HG03025 (cell line): ENCODE measurements around the gene WASF3.

Experiments
- ATAC-seq: cut with Tn5 transposase; IDR thresholded peaks from one replicate; pipeline ENCODE4 v1.9.1; 2021; ENCODE audit warnings: mild to moderate bottlenecking, moderate library complexity; ENCODE audit not compliant: unreplicated experiment, low FRiP score

The WASF3 gene

DNA sequence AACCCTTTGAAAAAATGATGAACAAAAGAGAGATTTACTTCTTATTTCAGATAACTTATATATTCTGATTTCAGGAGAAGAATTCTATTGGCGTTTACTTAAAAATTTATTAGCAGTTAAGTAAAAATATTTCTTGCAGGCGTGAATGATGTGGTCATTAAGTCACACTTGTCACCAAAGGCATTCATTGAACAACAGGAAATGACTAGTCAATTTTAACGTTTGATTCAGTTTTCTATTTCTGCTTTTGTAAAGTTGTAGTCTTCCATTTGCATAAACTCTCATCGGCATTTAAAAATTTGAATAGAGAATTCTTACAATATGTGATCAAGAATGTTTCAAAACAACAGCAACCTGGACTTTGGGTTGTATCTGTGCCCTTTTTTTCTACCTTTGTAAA lies 119.7 kb downstream of the WASF3 start:
- ATAC-seq = no peak

- ATAC-seq = no peak
Measured at GRCh38 chr13:26678330-26678729, 120.8 kb downstream of the WASF3 start.

DNA sequence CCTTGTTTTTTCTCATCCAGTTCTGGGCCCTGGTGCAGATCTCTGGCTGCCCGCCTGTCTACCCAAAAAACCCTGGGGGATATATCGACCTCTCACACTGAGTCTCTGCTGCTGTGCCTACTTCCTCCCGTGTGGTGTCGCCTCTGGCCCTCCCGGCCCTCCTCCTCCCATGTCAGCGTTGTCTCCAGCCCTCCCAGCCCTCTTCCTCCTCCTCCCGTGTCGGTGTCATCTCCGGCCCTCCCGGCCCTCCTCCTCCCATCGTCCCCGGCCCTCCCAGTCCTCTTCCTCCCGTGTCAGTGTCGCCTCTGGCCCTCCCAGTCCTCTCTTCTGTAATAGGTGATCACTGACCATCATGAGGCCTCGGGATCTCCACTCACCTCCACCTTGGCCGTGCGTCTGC lies 121.3 kb downstream of the WASF3 start:
- no peak for ATAC-seq

DNA sequence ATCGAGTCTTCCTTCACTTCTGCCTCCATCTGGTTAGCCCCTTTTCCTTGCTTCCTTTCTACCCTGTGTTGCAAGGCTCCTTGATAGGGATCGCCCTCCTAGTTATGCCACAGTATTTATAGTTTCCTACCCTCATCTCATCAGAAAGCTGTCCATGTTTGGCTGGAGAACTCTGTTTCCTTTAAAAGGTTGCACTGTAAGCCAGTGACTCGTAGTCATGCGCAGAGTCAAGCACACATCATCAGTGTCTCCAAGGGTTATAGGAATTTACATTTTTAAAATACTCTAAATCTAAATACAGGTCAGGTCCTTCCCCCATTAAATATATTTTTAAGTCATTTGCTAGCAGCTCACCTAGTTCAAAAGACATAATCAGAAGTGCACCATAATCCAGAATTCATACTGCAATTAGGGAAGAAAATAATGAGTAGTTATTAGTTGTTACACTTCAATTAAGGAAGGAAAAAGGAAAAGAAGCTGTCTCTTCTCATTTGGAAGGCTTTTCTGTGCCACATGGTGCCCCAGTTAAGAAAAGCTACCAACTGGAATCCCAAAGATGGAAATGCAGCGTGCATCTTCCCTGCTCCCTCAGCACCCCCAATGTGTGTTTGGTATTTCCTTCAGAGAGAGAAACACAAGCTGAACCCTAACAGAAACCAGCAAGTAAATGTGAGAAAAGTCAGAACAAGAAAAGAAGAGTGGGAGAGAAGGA lies 122.1 kb downstream of the WASF3 start:
- ATAC-seq = no peak

- ATAC-seq = no peak
Measured at GRCh38 chr13:26680123-26680450, 122.6 kb downstream of the WASF3 start.

- no peak for ATAC-seq
Measured at GRCh38 chr13:26680572-26680971, 123.1 kb downstream of the WASF3 start.

GRCh38 chr13:26681036-26681435 lies 123.6 kb downstream of the WASF3 start:
- no peak for ATAC-seq

DNA sequence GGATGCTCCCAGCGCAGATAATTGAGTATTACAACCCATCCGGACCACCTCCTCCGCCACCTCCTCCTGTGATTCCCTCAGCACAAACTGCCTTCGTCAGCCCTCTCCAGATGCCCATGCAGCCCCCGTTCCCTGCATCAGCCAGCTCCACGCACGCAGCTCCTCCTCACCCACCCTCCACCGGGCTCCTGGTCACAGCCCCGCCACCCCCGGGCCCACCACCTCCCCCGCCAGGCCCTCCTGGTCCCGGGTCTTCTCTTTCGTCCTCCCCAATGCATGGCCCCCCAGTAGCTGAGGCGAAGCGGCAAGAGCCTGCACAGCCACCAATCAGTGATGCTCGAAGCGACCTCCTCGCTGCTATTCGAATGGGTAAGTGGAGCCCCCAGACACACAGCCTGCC lies 125.1 kb downstream of the WASF3 start:
- no peak for ATAC-seq

DNA sequence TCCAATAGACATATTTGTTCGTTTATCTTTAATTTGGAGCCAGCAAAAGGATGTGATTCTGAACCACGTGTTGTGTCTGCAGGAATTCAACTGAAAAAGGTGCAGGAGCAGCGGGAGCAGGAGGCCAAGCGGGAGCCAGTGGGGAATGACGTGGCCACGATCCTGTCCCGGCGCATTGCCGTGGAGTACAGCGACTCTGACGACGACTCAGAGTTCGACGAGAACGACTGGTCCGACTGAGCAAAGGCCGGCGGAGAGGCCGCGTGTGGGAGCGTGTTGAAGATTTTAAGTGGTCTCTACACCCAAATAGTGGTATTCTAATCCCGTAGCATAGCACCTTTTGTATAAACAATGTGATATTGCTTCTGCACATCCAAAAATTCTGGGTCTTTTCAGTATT lies 128.1 kb downstream of the WASF3 start:
- no peak for ATAC-seq

DNA sequence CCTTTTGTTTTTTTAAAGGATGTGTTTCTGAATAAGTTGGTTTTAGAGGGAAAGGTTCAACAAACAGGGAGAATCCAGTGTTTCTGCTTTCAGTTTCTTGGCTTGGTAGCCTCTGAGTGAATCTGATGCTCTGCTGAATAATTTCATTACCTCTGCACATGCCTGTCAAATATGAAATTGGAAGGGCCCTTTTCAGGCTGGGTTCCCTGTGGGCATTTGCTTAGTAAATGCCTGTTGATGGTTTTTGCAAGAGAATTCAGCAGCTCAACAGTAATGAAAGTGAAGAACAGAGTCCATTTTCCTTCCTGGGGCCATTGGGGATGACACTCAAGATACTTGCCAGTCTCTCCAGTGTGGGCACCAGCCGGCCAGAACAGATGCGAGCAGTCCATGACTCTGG lies 128.8 kb downstream of the WASF3 start:
- ATAC-seq = no peak

- ATAC-seq = no peak
Measured at GRCh38 chr13:26688286-26688685, 130.8 kb downstream of the WASF3 start.

DNA sequence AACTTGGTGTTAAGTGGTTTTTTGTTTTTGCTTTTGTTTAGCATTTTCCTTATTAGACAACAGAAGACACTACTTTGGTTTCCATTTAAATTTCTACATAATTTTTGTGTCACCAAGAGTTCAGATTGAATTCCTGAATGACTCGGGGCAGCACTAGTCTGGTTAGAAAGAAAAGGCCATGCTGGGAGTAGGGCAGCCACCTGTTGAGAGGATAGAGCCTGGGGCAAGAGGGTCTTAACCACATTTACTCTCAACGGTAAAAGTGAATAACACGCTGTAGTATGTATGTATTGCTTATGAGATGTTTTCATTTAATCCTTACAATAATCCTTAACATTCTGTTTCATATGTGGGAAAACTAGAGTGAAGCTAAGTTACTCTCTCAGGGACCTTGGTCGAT lies 131.5 kb downstream of the WASF3 start:
- no peak for ATAC-seq

GRCh38 chr13:26693749-26694463 lies 136.4 kb downstream of the WASF3 start:
- ATAC-seq = no peak

DNA sequence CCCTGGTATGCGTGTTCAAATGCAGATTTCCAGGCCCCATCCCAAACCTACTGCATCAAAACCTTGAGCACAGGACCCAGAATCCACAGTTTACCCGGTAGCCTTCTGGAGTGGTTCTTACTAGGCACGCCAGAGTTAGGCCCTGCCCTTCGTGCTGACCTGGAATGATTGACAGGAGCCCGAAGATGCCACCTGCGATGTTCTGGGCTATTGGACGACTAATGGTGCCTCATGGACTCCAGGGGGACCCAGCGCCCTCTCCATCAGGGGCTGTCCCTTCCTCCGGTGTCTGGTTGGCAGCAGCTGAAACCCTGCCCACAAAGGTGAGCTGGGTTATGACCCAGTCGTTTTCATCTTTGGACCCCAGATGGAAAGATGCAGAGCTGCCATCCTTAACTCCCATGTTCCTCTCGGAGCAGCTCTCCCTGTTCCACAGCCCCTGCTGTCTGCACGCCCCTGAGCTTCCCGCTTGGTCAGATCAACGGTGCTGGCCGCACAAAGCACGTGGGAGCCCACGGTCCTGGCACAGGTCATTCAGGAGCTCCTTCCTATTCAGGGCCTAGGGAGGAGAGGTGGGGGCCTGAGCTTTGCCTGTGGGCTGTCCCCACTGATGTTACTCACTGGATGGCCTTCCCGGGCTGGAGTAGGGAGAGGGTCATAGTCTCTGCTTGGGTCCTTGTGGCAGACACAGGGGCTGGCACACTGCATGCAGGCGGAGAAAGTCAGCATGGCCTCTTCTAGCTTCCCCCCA lies 137.3 kb downstream of the WASF3 start:
- ATAC-seq = no peak

DNA sequence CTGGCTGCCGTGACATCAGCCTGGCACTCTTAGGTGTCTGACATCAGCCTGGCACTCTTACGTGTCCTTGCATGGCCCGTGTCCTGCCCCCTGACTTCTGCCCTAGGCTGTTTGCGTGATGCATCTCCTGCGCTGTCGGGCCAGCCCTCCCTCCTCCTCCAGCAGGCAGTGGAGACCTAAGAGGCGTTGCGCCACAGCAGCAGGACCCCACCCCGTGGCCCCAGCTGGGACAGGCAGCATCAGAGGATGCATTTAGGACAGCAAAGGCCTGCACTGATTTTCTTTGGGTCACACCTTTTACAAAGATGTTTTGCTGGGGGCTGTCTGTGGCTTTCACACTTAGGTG lies 137.8 kb downstream of the WASF3 start:
- no peak for ATAC-seq

- ATAC-seq = no peak
Measured at GRCh38 chr13:26695891-26696311, 138.4 kb downstream of the WASF3 start.

DNA sequence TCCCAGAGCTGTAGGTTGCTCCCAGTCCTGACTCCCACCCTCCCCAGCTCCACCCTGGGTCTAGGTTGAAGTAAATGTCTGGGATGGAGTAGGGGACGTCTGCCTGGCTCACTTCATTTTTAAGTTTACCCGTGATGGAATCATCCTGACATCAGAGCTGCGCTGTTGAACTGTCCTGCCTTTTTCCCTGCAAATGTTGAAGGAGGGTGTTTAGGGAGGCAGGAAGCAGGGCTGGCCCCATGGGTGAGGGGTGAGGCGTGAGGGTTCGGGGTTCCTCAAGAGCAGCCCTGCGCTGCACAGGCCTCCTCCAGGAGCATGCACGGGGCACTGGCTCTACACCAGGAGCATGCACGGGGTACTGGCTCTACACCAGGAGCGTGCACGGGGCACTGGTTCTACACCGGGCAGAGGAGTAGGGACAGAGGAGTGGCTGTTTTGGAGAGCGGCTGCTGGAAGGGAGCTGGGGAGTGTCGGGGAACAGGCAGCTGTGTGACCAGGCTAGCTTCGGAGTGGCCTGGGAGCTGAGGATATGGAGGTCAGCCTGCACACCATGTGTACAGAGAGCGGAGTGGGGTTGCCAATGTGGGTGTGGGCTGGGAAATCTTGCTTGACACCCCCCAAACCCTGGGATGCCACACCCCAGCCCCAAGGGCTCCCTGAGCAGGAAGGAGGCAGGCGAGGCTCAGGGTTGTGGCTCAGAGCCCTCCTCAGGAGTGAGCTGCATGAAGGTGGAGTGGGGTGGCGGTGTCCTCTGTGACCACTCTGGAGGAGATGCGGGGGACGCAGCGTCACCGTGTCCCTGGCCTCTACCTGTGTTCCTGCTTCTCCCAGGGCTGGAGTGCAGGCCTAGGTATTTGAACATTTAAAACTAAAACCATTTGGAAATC lies 139.8 kb downstream of the WASF3 start:
- ATAC-seq = no peak

GRCh38 chr13:26698392-26699196 lies 141.1 kb downstream of the WASF3 start:
- no peak for ATAC-seq

GRCh38 chr13:26699197-26699490 lies 141.7 kb downstream of the WASF3 start:
- ATAC-seq = no peak

DNA sequence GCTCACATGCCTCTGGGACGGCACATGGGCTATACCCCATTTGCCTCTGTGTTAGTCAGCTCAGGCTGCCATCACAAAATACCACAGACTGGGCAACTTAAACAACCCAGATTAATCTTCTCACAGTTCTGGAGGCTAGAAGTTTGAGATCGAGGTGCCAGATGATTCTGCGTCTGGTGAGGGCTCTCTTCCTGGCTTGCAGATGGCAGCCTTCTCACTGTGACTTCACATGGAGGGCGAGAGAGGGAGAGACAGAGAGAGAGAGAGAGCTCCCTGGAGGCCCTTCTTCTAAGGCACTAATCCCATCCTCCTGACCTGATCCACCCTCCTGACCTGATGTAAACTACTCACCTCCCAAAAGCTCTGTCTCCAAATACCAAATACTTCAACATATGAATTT lies 148.1 kb downstream of the WASF3 start:
- no peak for ATAC-seq
